Activated CD4-positive, alpha-beta T cell treated with anti-CD3 and anti-CD28 coated beads, Interleukin-2, amount 50 U/mL, for 48 hours (primary cell): Measurements from ENCODE around the gene EPB42.
"Not testable (repeated sequence)": the region's sequence is repeated elsewhere in the genome, so short reads cannot be mapped to it uniquely, and the experiment has no call there.

Source experiments
- DNase-seq, 2 experiments: peaks; one replicate each; pipeline ENCODE4 v3.0.0-alpha.2; 2020

EPB42 gene

DNA sequence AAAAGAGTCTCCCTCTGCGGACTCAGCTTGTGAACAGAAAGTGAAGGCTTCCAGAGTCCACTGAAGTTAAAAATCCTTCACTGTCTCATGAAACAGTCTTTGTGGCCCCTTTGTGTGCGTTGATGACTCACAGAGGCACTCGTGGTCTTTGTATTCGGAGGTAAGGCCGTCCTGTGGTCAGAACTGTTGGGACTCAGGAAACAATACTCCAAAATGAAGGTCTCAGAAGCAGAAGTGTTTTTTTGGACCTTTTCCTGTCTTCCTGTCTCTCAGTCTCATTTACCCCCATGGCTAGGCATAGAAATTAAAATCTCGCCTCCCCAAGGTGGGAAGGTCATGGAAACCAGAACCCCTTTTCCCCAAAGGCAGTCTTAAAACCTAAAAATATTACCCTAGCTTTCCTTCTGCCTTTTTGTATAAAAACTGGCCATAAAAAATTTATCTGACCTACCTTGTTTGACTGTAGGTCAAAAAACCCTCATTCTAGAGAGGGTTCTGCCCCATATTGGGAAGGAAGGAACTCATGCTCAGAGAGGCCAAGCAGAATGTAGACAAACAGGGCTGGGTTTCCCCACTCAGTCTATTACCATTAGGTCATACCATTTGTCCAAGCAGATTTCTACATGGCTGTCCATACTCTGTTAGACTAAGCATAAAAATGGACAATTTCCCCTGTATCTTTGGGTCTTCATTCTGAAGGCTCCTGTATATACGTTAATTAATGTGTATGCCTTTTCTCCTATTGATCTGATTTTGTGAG lies 19.1 kb upstream of the EPB42 start:
- no peak for DNase-seq

DNA sequence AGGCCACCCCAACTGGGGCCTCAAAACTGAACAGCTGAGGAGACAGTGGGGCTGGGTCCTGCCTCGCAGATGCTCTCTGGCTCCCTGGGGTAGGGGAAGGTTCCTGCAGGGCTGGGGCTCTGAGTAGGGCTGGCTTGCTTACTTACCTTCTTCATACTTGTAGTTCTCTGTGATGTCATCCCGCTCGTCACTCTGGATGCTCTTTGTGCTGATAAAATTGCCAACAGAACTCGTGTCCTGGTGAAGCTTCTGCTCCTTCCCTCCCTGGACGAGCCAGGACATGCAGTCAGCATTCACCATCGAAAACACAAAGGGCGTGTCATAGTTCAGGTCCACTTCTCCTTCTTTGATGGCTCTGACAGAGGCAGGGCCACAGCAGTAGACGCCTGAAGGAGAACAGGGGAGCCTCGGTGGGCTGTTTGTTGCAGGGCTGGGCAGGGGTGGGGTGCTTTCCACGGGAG lies 17.9 kb upstream of the EPB42 start:
- DNase-seq = no peak

DNA sequence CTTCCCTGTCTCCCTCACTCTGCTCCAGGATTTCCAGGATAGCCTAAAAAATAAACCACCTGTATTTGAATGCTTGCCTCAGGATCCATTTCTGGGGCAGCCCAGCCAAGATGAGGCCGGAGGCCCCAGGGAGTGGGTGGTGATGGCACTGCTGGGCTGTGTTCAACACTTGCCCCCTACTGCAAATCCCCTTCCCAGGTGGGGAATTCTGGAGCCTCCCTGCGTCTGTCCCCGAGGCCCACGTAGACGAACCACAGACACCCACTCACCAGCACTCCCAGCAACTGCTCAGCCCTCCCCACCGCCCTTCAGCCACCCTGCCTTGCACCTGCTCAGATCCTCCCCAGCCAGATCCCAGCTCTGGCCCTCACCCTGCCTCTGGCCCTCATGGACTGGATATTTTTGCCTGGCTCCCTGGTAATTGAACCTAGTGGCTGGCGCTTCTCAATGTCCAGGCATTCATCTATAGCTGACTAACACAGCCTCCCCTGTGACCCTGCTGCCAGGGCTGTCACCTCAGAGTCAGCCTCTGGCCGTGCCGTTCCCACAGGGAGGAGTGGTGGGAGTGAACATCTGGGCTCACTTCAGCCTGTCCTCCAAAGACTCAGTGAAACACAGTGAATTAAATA lies 17.1 kb upstream of the EPB42 start:
- no peak for DNase-seq

DNA sequence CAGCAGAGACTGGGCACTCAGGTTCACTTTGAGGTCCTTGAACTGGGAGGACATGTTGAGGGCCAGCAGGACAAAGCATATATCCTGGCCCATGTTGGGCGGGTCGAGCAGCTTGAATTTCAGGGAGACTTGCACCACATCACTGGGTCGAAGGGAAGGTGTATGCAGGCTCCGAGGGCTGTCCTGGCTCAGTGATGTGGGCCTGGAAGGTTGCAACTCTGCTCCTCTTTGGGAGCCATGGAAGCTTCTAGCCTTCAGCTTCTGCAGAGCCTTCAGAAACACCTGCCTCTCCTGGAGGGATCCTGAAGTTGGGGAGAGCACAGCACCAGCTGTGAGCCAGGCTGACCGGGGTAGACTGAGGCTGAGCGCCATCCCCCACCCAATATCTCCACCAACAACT lies 14.7 kb upstream of the EPB42 start:
- no peak for DNase-seq

DNA sequence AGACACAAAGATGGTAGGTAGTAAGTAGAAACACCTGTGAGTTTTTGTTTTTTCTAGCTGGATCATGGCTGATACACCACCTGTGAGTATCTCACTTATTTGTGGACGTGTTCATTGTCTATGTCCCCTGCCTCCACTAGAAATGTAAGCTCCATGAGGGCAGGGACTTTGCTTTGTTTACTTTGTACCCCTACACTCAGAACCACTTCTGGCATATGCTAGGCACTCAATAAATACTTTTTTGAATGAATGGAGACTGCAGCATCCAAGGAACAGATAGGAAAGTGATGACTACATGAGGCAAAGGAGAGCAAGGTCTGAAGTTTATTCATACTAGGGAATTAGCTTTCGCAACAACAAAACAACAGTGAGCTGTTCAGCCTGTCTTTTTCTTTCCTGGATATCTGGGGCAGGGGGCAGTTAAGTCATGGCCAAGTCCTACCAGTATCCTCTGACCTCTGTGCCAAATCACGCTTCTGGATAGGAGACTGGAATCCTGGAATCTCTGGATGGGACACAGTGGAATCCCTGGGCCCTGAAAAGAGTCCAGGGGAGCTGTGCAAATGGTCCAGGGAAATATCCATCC lies 11.6 kb upstream of the EPB42 start:
- DNase-seq = no peak

DNA sequence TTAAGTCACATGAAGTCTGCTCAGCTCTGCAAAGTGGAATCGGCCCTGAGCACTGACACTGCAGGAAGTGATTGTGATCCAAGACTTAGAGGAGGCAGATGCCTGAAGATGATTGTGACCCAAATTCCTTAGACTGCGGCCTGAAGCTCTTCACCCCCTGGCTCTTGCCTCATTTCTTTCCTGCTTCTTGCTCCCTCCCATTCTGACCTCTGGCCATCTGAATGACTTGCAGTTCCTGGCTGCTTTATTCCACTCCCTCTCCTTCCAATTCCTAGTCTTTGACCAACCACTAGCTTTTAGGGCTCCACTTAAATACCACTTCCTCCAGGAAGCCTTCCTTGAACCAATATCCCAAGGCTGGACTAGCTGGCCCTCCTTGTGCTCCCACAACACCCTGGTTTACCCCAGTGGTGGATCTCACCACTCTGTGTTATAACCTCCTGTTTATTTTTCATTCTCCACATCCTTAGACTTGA lies 9.9 kb upstream of the EPB42 start:
- no peak for DNase-seq

DNA sequence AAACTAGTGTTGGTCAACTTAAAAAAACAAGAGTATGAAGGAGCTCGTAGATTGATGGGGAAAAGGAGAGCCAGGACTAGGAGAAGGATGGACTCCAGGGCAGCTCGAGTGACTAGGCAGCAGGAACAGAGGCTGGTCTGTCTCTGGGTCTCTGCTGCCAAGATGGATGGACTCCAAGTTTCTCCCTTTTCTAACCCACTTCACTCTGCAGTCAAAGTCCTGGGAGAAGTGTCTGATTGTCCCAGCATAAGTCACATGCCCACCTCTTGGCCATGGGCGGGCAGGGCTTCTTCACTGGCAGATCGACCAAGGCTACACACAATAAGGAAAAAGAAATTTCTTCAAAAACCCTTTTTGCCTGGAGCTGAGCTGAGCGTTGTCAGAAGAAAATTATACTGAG lies 9.2 kb upstream of the EPB42 start:
- DNase-seq = no peak

DNA sequence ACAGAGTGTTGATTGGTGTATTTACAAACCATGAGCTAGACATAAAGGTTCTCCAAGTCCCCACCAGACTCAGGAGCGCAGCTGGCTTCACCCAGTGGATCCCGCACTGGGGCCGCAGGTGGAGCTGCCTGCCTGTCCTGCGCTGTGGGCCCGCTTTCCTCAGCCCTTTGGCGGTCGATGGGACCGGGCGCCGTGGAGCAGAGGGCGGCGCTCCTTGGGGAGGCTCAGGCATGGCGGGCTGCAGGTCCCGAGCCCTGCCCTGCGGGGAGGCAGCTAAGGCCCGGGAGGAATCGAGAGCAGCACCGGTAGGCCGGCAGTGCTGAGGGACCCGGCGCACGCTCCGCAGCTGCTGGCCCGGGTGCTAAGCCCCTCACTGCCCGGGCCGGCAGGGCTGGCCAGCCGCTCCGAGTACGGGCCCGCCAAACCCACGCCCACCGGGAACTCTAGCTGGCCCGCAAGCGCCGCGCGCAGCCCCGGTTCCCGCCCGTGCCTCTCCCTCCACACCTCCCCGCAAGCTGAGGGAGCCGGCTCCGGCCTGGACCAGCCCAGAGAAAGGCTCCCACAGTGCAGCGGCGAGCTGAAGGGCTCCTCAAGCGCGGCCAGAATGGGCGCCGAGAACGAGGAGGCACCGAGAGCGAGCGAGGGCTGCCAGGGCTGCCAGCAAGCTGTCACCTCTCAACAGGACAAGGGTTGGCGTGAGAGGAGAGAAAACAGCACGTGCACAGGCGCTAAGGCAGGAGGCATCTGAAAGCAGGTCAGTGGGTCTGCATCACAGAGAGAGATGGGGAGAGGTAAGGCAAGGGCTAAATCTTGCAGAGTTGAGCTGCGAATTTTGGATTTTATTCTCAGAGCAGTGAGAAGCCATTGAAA lies 5.9 kb upstream of the EPB42 start:
- no peak for DNase-seq

DNA sequence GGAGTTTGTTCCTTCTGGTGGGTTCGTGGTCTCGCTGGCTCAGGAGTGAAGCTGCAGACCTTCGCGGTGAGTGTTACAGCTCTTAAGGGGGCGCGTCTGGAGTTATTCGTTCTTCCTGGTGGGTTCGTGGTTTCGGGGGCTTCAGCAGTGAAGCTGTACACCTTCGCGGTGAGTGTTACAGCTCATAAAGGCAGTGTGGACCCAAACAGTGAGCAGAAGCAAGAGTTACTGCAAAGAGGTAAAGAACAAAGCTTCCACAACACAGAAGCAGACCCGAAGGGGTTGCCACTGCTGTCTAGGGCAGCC lies 5.1 kb upstream of the EPB42 start:
- not testable (repeated sequence) for DNase-seq

DNA sequence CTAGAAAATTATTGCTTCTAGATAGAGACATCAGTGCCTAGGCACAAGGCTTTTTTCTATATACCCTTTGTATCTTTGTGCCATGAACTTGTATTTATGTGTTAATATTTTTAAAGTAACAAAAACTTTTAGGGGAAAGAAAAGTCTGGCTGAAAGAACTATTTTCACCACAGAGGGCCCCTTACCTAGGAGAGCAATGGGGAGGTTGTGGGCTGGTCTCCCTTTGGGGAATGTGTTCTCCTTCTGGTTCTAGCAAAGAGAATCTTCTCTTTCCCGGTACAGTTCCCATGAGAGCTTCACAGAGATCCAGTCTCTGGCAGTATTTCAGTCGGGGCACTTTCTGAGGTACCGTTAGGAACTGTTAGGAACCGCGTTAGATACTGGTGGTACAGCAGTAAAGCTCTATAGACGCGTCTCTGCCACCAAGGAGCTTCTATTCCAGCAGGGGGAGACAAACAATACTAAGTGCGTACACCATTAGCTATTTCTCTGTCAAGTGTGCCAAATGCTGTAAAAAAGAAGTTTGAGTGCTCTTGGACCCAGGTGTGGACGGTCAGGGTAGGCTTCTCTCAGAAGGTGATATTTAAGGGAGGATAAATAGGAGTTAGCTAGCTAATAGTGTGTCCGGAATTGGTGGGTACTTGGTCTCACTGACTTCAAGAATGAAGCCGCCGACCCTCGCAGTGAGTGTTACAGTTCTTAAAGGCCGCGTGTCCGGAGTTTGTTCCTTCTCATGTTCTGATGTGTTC lies 4.6 kb upstream of the EPB42 start:
- DNase-seq = peak; percentile 36 to 51

DNA sequence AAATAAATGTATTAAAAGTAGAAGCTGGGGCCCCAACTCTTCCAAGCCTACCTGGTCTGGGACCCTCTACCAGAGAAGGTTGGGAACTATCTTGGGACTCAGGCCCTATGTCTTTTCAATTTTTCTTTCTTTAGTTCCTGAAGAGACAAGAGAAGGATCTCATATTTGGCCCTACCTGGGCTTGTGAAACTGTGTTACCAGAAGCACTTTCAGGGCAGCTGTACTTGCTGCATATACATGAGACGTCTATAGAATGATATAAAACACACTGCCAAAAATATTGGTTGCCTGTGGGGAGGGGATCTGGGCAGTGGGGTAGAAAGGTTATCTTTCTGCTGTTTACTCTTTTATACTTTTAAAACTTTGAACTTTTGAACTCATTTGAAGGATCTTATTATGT lies 604 bp upstream of the EPB42 start:
- DNase-seq = no peak

DNA sequence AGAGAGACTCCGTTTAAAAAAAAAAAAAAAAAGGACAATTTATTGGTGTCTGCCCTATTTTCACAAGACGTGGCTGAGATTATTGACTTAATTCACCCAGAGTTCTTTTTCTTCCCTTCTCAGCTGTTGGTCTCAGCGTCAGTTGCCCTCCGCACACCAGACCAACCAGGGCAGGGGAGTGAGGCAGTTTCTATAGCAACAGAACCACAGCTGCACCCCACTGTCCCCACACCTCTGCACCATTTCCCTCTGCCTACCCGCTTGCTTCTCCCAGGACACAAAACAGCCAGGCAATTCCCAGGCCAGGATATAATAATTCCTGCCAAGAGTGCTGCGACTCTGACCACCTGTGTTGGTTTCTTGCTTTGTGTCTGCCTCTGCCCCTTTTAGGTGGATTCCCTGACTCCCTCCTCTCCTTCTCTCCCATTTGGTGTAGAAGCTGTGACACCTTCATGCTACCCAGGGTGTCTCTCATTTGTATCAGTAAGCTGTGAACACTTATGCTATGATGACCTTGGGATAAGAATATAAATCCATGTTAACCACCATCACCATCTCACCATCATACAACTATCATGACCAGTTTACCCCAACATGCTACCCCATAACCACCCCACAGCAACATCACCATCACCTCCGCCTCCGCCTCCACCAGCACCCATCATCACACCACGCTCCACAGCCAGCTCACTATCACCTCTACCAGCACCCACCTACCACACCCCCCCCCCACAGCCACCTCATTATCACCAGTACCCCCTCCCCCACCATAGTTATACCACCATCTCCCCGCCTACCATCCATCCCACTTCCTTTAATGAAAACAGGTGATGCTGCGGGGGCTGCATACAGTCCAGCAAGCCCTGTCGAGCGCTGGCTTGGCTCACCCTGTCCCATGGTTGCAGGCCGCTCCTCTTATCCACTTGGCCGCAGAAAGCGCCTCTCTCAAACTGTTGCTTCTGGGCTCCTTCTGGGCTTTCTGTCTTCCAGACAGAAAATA lies 589 bp downstream of the EPB42 start:
- no peak for DNase-seq

DNA sequence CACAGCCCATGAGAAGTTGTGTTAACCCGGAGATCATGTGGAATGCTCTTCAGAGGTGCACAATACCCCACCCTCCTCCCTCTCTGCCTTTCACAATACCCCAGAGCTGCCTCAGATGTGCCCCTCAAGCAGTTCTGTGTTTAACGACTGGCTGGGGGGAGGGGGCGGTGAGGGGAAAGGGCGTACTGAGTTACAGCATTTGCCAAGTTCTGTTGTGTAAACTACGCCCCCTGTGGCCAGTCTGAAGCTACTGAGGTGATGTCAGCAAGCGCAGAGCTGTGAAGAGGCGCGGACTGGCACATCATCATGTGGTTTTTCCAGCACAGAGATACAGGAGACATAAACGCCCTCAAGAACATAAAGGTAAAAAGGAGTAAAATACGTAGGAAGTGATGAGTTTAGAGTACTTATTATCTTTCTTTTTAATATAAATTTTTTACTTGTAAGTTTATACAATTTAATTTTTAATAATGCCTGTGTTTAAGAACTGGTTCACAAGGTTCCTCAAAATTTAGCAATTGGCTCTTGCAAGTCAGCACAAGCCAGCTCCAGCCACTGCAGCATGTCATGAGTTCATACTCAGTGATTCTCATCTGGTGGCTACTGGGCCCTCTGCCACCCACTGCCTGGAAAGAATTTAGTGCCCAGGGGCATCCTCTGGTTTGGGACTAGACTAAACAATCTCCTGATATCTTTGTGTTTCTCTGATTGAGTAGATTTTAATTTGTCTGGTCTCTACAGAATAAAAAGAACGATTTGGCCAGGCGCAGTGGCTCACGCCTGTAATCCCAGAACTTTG lies 1.7 kb downstream of the EPB42 start:
- no peak for DNase-seq

DNA sequence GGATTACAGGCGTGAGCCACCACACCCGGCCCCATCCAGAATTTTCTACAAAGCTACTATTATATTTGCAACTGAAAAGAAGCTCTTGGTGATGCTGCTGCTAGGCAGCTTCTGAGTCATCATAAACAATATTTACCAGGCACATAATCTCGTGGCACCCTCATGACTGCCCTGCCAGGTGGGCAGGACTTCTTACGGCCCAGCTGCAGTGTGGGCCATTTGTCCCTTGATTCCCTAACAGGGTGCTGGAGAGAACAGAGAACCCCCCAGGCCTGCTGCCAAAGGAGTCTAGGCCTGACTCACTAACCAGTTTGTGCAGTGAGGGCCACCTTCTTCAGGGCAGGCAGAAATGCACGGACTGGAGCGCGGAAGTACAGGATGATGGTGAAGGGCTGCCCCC lies 4.9 kb downstream of the EPB42 start:
- no peak for DNase-seq

DNA sequence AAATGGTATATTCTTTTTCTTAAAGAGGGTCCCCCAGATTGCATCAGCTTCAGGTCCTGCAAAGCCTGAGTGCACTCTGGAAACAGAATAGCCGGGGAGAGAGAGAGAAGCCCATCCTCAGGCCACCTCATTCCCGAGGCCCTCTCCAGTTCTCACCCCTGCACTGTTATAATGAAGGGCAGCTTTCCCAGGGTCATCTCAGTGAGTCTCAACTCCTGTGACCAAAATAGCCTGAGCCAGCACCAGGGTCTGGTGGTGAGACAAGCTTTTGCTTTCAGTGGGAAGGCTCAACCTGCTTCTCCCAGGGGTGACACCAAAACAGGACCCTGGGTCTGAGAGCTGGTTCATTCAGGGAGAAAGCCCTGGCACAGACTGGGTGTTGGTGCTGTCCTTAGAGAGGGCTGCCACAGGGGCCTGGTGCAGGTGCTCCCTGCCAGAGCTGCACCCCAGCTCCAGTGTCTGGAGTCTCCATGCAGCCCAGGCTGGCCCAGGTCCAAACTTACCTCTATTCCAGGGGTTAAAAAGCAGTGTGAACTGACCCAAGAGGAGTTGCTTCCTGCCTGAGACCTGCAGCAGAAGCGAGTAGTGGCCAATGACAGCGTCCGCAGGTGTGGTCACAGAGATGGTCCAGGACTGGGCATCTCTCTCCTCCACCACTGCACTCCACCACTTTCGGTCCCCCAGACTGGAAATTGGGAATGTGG lies 6.1 kb downstream of the EPB42 start:
- DNase-seq = no peak

DNA sequence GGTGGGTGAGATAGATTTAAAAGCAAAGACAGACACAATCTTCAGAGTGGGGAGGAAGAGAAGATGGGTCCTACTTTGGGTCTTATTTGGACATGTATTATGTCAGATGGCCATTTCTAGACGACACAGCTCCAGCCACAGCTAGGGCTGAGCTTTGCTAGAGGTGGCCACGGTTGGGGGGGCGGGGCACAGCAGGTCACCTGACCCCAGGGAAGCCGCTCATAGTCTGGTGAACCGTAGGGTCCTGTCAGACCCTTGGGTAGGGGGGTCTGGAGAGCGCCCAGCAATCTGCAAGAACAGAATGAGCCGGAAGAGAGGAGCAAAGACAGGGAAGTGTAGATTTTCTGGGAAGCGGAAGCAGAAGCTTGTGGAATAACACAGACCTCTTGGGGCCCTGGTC lies 6.6 kb downstream of the EPB42 start:
- DNase-seq = no peak

DNA sequence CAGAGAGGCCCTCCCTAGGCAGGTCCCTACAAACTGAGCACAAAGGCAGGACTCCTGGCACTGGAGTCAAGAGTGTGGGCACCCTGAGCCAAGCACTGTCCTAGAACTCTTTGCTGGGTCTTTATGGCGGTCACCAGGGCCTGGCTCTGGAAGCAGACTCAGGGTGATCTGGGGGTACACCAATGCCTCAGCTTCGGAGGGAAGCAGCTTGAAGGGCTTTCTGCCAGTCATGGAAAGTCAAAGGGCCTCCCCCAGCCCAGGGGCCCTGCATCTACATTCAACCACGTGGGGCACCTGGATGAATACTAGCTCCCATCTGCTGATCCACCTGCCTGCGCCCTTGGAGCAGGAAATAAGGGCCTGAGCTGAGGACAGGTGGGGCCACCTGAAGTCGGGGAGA lies 7.4 kb downstream of the EPB42 start:
- no peak for DNase-seq

DNA sequence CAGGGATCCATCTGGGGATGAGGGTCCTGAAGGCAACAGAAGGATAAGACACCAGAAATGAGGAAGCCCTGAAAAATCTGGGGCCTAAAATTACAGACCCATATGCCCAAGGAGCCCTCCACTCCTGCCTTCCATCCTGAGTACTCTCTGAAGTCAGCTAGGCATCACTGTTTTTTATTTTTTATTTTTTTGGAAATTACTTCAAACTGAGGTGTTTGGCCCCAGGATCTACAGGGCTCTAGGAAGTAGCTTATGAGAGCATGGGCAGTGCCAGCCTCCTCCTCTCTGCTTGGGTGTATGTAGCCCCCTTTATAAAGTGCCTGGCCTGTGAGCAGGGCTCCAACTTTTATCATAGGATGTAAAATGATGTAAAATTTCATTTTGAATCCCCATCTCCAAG lies 7.9 kb downstream of the EPB42 start:
- no peak for DNase-seq

DNA sequence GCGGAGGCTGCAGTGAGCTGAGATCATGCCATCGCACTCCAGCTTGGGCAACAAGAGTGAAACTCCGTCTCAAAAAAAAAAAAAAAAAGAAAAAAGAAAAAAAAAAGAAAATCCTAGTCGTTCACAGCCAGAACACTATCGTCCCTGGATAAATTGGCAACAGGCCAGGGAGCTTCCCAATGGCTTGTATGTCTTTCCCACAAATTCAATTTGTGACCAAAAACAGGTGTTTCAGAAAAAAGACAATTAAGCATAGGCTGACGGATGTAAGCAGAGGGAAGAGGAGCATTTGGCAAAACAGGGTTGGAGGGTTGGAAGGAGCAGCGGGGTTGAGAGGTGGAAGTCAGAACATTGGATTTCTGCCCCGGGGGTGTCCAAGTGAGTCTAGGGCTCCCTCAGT lies 8.5 kb downstream of the EPB42 start:
- no peak for DNase-seq

DNA sequence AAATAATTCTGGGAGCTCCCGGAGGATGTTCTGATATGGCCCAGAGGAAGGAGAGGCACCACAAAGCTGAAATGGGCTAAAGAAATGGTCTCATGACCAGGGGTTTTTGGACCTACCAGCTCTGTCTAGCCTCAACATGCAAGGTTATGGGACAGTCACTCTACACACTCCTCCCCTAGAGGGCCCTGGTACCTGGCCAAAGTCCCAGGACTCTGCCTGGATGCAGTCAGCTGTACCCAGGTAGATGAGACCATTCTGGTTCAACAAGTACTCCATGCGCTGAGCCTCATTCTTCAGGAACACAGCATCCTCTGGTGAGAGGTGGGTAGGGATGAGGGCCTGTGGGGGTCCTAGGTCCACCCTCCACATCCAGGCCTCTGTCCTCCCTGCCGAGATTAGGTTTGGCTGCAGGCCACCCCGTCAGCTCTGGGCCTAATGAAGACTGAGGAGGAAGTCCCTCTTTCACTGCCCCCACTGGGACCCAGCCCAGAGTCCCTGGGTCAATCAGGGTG lies 9.5 kb downstream of the EPB42 start:
- DNase-seq = no peak
